H1 (cell line): Measurements from ENCODE around the gene CGNL1. TPM values are rescaled to one million over a fixed set of nuclear protein-coding genes. Genes with fewer than 3 reads are reported as not detected.

Experiments
- SP2 ChIP-seq: IDR thresholded peaks from 2 replicates; pipeline ENCODE4 v1.6.1; 2012; ENCODE audit warnings: mild to moderate bottlenecking, low read length, inconsistent platforms
- polyA plus RNA-seq, 7 experiments: library from polyadenylated mRNA; depleted of rRNA in 3 of 7; stranded (reverse) in 5 of 7; unstranded in 2 of 7; fragments of >200 nt in 5 of 7; fragments of 200-250 nt in 2 of 7; gene quantifications; 1 replicate in 5 of 7; 2 replicates in 1 of 7; 4 replicates in 1 of 7; pipeline versions ENCODE4 v1.2.1 to v1.2.3, GENCODE V29; 2011 to 2013; ENCODE audit warnings: missing spikeins in 2 of 7, mixed read lengths in 2 of 7
- total RNA-seq: library from RNA; stranded (reverse); fragmentation: NEBNext Ultra II Directional; extraction: Animal tissue kit (Norgen Biotek cat#: 25700); gene quantifications from 2 replicates; pipeline ENCODE4 v1.2.1, GENCODE V29; 2021

Gene CGNL1
- total and polyA plus RNA-seq, 2 of the 8 experiments (the other 6 are each of a cell fraction or from before 2014, with no cell fraction given) = 21.8 to 75.6 TPM

DNA sequence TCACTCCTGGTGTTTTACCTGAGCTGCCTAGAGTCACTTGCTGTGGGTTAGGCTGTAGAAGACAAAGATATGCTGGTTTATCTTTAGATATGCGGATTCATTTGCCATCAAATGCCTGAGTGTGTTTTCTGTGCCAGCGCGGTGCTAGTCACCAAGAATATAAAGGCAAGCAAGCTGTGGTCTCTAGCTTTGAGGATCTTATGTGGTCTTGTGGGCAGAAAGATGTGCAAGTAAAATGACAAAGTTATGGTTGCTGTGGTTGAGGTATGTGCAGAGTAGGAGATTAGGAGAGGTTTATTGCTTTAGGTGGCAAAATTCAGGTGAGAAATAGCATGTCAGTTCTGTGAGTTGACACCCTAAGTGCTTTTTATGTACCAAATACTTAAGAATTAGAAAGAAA, 94.2 kb downstream of the CGNL1 start (continued):
- TF ChIP-seq SP2 = no peak
